Spleen (tissue), 11 donors: ENCODE data around the gene RNF121. TPM values are rescaled to one million over a fixed set of nuclear protein-coding genes. Genes with fewer than 3 reads are reported as not detected.
A peak's percentile ranks its signal among the peaks of the same experiment; 100 is the strongest.

ENCODE experiments used
- DNase-seq: peaks from one replicate; pipeline ENCODE4 v3.0.0-alpha.2; 2020
- H3K27ac ChIP-seq, 8 donors: fragments of 200-600 bp; sonication (generic) in 7 of 8; 1 replicate in 4 of 8; 2 replicates in 4 of 8; pipeline versions ENCODE4 v1.5.0 to v1.8.0; 2016 to 2021; ENCODE audit warnings: inconsistent platforms in 4 of 8, mild to moderate bottlenecking in 4 of 8, moderate library complexity in 1 of 8
- H3K27me3 ChIP-seq, 7 donors: fragments of 200-600 bp; sonication (generic) in 6 of 7; replicated peaks in 1 of 7; 1 replicate in 4 of 7; 2 replicates in 3 of 7; pipeline versions ENCODE4 v1.5.0 to v1.8.0; 2016 to 2021; ENCODE audit warnings: inconsistent platforms in 3 of 7, mild to moderate bottlenecking in 1 of 7
- H3K36me3 ChIP-seq, 6 donors: fragments of 200-600 bp; sonication (generic) in 5 of 6; 1 replicate in 4 of 6; 2 replicates in 2 of 6; pipeline versions ENCODE4 v1.5.0 to v1.8.0; 2016 to 2021; ENCODE audit warnings: inconsistent platforms in 2 of 6
- H3K4me1 ChIP-seq, 6 donors: fragments of 200-600 bp; sonication (generic) in 5 of 6; 1 replicate in 3 of 6; 2 replicates in 3 of 6; pipeline versions ENCODE4 v1.5.0 to v1.8.0; 2016 to 2021; ENCODE audit warnings: inconsistent platforms in 3 of 6
- H3K4me3 ChIP-seq, 8 donors: fragments of 200-600 bp; sonication (generic) in 7 of 8; 1 replicate in 4 of 8; 2 replicates in 4 of 8; pipeline versions ENCODE4 v1.5.0 to v1.8.0; 2016 to 2021; ENCODE audit warnings: inconsistent platforms in 4 of 8, mild to moderate bottlenecking in 4 of 8, moderate library complexity in 2 of 8
- H3K9me3 ChIP-seq, 8 donors: fragments of 200-600 bp; sonication (generic) in 7 of 8; 1 replicate in 4 of 8; 2 replicates in 4 of 8; pipeline versions ENCODE4 v1.5.0 to v1.8.0; 2016 to 2021; ENCODE audit warnings: inconsistent platforms in 4 of 8
- POLR2A ChIP-seq, 3 donors: fragments of 450-650 bp; IDR thresholded peaks; one replicate each; pipeline ENCODE4 v1.5.1; 2017; ENCODE audit warnings: antibody characterized with exemption in 3 of 3, mild to moderate bottlenecking in 1 of 3
- POLR2AphosphoS5 ChIP-seq, 3 donors: sonication (generic); formaldehyde crosslinking; IDR thresholded peaks; one replicate each; pipeline ENCODE4 v1.5.1; 2017; ENCODE audit warnings: antibody characterized with exemption in 3 of 3
- WGBS, 5 donors: extraction: QIAGEN DNeasy Blood & Tissue Kit in 3 of 5; methylation state at CpG; one replicate each; pipeline versions ENCODE4 v1.1.5 to v1.1.7; 2013 to 2018; 5-methylcytosine and 5-hydroxymethylcytosine counted together
- intact Hi-C: fragments of 100-400 bp; cut with DNase I; formaldehyde crosslinking; loops from one replicate; pipeline ENCODE4 v1.15.0; 2023; ENCODE audit warnings: low total_unique reads
- polyA plus RNA-seq, 3 donors: library from polyadenylated mRNA; stranded (reverse); fragments of 200-250 nt; gene quantifications; one replicate each; pipeline ENCODE4 v1.2.1, GENCODE V29; 2013
- total RNA-seq, 7 donors: library from RNA; depleted of rRNA in 3 of 7; stranded (reverse); fragments of >200 nt in 3 of 7; fragmentation: NEBNext Ultra II Directional in 4 of 7; extraction: Animal tissue kit (Norgen Biotek cat#: 25700) in 4 of 7; gene quantifications; one replicate each; pipeline versions ENCODE4 v1.1.0 to v1.2.1, GENCODE V29; 2016 to 2021
- TF ChIP-seq, protein P1 (sequence below), 11 experiments: fragments of 200-600 bp in 7 of 11; fragments of 450-650 bp in 4 of 11; sonication (generic) in 4 of 11; IDR thresholded peaks in 8 of 11; conservative IDR thresholded peaks in 3 of 11; 1 replicate in 7 of 11; 2 replicates in 4 of 11; pipeline versions ENCODE4 v1.4.0 to v1.8.0; 2016 to 2021; ENCODE audit warnings: antibody characterized with exemption in 11 of 11, inconsistent platforms in 4 of 11, mild to moderate bottlenecking in 1 of 11
- donor health status: healthy with polysubstance abuse.
- donor health status: DM: no; HTN: no; CAD: no; lungs with moderate emphysema.
- donor health status: DM: no; HTN: no; CAD: no.
- donor health status: Bipolar disorder and iron deficiency.
- donor health status: healthy.
- donor health status: DM: no; HTN: no; CAD: no.
- donor health status: DM: yes; HTN: yes; CAD: no.

Gene RNF121
- total and polyA plus RNA-seq, 10 donors = 5.3 to 35.5 (median 27.3) TPM

DNA sequence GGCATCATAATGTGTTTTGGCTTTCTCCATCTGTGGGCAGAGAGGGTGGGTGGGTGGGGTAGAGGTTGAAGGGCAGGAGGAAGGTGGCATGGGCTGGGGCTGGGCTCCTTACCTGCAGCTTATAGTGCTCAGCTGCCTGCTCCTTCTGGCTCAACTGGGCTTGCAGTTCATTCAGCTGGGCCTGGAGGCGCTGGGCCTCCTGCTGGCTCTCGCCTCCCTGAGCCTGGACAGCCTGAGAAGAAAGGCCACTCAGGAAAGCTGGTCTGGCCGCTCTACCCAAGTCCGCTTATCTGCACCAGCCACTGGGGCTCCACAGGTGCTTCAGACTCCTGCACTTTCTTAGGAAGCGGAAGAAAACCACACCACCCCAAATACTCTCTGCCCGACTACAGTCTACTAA is 80.3 kb downstream of the RNF121 start:
- Histone ChIP-seq H3K4me3 (no peak overlapping the region), H3K27me3 (no peaks in the 10 kb centered on the region), H3K36me3 (peaks cover 10 to 100% (median 100%) of the 10 kb centered on the region in 6 donors), H3K27ac (no peak overlapping the region), H3K4me1 (peaks cover 0 to 40% (median 16%) of the 10 kb centered on the region in 6 donors), H3K9me3 (no peaks in the 10 kb centered on the region)
- 95 to 98% (median 96%) methylated on average over 6 of the region's 6 CpGs for WGBS, 5 donors
- TF ChIP-seq POLR2AphosphoS5 (IDR thresholded peaks at IDR 0.05) = peak in 1 of 3 donors; percentile 36
- TF ChIP-seq POLR2A (IDR thresholded peaks at IDR 0.05) = no peak
- intact Hi-C loops = no loop called here
- DNase-seq = no peak

DNA sequence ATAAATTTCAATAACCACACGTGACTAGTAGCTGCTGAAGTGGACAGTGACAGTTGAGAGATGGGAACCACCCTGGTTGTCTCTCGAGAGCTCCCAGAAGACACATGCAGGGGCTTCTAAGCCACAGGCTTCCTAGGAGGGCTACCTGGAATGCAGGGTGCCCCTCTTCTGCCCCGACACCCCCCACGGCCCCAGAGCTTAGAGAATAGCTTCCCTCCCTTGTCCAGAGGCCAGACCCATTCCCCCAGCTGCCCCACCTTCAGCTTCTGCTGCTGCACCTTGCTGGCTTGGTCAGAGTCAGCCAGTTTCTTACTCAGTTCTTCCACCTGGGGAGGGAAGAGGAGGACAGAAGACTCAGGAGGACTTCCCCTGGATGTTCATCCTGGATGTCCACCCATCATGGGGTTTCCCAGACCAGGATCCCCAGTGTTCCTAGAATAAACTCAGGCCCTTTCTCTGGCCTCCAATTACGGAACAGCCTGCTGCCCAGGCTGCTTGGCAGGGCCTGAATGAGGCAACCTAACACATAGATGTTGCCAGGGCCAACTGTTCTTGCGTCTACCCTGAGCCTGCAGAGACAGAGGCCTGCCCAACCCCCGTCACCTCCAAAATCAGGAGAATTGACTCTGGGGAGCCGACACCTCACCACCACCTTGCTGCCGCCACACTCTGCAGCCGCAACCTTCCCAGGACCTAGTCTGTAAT is 81.8 kb downstream of the RNF121 start:
- DNase-seq = no peak
- no peaks in the 10 kb centered on the region for H3K27me3 ChIP-seq
- WGBS, 5 donors = 88 to 97% (median 90%) methylated on average over 10 of the region's 10 CpGs
- H3K27ac ChIP-seq = peak overlapping the region in 1 of 8 donors; percentile 6
- H3K36me3 ChIP-seq = peaks cover 10 to 100% (median 100%) of the 10 kb centered on the region in 6 donors
- intact Hi-C loops = no loop called here
- TF ChIP-seq, protein P1, sequence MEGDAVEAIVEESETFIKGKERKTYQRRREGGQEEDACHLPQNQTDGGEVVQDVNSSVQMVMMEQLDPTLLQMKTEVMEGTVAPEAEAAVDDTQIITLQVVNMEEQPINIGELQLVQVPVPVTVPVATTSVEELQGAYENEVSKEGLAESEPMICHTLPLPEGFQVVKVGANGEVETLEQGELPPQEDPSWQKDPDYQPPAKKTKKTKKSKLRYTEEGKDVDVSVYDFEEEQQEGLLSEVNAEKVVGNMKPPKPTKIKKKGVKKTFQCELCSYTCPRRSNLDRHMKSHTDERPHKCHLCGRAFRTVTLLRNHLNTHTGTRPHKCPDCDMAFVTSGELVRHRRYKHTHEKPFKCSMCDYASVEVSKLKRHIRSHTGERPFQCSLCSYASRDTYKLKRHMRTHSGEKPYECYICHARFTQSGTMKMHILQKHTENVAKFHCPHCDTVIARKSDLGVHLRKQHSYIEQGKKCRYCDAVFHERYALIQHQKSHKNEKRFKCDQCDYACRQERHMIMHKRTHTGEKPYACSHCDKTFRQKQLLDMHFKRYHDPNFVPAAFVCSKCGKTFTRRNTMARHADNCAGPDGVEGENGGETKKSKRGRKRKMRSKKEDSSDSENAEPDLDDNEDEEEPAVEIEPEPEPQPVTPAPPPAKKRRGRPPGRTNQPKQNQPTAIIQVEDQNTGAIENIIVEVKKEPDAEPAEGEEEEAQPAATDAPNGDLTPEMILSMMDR (IDR thresholded peaks at IDR 0.05 in 8 of 11, conservative IDR thresholded peaks at IDR 0.05 in 3 of 11) = no peak
- TF ChIP-seq POLR2AphosphoS5 (IDR thresholded peaks at IDR 0.05) (no peak), POLR2A (IDR thresholded peaks at IDR 0.05) (no peak)
- peaks cover 0 to 24% (median 5%) of the 10 kb centered on the region in 6 donors for H3K4me1 ChIP-seq
- no peaks in the 10 kb centered on the region for H3K9me3 ChIP-seq
- H3K4me3 ChIP-seq = no peak overlapping the region

DNA sequence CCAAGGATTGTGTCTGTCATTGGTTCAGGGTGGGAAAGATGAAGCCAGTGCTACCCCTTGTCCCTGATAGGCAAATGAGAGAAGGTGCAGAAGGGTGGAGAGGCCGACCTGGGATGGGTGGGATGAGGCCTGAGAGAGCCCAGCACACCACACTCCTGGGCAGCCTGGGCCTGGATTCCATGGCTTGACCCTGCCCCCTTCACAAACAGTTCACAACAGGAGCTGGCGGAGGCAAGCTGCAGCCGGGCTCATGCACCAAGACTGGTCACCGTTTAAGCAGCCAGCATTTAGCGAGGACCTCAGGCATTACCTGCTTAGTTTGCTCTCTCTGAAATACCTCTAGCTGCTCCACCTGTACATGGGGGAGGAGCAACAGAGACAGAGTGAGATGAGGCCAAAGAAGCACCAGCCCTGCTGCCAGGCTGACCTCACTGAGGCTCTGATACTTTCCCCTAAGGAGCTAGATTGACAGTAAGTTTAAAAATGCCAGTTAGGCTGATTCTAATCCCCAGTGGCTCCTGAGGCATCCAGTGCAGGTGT is 83.3 kb downstream of the RNF121 start:
- peak overlapping the region in 1 of 8 donors; percentile 6 for H3K27ac ChIP-seq
- 81 to 93% (median 90%) methylated on average over 4 to 5 of the region's 5 CpGs for WGBS, 5 donors

DNA sequence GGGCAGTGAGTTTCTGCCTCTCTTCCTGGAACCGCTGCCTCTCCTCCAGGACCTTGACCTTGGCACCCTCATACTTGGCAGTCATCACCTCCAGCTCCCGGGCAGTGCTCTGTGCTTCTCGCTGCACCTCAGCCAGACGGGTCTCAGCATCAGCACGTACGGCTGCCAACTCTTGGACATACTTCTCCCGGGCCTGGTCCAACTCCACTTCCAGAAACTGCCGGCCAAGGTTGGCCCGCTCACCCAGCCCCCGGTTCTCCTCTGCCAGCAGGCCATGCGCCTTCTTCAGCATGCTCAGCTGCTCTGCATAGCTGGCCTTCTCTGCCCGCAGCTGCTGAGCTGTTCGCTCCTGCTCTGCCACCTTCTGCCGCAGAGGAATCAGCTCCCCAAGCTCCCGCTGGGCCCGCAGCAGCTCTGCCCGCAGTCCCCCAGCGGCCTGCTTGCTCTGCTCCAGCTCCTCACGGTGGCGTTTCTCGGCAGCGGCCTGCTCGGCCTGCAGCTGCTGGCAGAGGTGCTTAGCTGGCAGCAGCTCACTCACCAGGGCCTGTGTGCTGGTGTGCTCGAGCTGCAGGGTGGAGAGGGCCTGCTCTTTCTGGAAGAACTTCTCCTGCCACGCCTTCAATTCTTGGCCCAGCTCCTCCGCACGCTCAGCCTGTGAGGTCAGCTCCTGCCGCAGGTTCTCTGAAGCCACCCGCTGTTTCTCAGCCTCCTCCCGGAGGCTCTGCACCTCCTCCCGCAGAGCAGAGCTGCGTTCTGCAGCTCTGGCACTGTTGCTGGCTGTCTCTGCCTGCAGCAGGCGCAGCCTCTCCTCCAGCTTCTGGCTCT is 84.3 kb downstream of the RNF121 start:
- TF ChIP-seq, protein P1 (IDR thresholded peaks at IDR 0.05 in 8 of 11, conservative IDR thresholded peaks at IDR 0.05 in 3 of 11) = no peak
- peak in 2 of 3 donors; percentile 19 to 65 for TF ChIP-seq POLR2AphosphoS5 (IDR thresholded peaks at IDR 0.05)
- TF ChIP-seq POLR2A (IDR thresholded peaks at IDR 0.05) = no peak
- H3K27me3 ChIP-seq = no peaks in the 10 kb centered on the region
- intact Hi-C loops = no loop called here

More for the DNA sequence above, 83.3 kb downstream of the RNF121 start:
- no peaks in the 10 kb centered on the region for H3K27me3 ChIP-seq
- no peak for TF ChIP-seq POLR2A (IDR thresholded peaks at IDR 0.05)
- TF ChIP-seq POLR2AphosphoS5 (IDR thresholded peaks at IDR 0.05) = peak in 1 of 3 donors; percentile 43
- peaks cover 6 to 100% (median 100%) of the 10 kb centered on the region in 6 donors for H3K36me3 ChIP-seq
- H3K4me3 ChIP-seq = no peak overlapping the region
- intact Hi-C loops = no loop called here
- peaks cover 0 to 16% (median 3%) of the 10 kb centered on the region in 6 donors for H3K4me1 ChIP-seq
- DNase-seq = no peak
- H3K9me3 ChIP-seq = no peaks in the 10 kb centered on the region

More for the DNA sequence above, 84.3 kb downstream of the RNF121 start:
- Histone ChIP-seq H3K9me3 (no peaks in the 10 kb centered on the region), H3K27ac (peak overlapping the region in 1 of 8 donors; percentile 6), H3K4me3 (no peak overlapping the region), H3K36me3 (peaks cover 7 to 100% (median 100%) of the 10 kb centered on the region in 6 donors), H3K4me1 (peaks cover 0 to 14% (median 0%) of the 10 kb centered on the region in 6 donors)
- DNase-seq = no peak
- WGBS, 5 donors = 88 to 94% (median 91%) methylated on average over 29 to 33 of the region's 33 CpGs
